CD14-positive monocyte (primary cell): ENCODE data around the gene PON3. TPM values are rescaled to one million over a fixed set of nuclear protein-coding genes. Genes with fewer than 3 reads are reported as not detected.

Experiments
- DNase-seq, 3 donors: peaks; one replicate each; pipeline ENCODE4 v3.0.0-alpha.2; 2011 to 2022
- H2AFZ ChIP-seq: 2 replicates; pipeline ENCODE4 v1.6.0; 2012; ENCODE audit warnings: mild to moderate bottlenecking, low read depth, low read length, inconsistent platforms; ENCODE audit not compliant: insufficient read depth, poor library complexity, severe bottlenecking
- H3K27ac ChIP-seq, 2 donors: 1 replicate in 1 of 2; 2 replicates in 1 of 2; pipeline ENCODE4 v1.5.1; 2012 to 2013; ENCODE audit warnings: low read length in 2 of 2, control low read depth in 1 of 2, inconsistent platforms in 1 of 2, low read depth in 1 of 2, mild to moderate bottlenecking in 1 of 2
- H3K27me3 ChIP-seq, 2 donors: one replicate each; pipeline versions ENCODE4 v1.6.0 to v1.6.1; 2011 to 2013; ENCODE audit warnings: low read length in 2 of 2; ENCODE audit not compliant: control insufficient read depth in 2 of 2, insufficient read depth in 2 of 2
- H3K36me3 ChIP-seq, 2 donors: replicated peaks in 1 of 2; 1 replicate in 1 of 2; 2 replicates in 1 of 2; pipeline versions ENCODE4 v1.5.1 to v1.6.1; 2012 to 2013; ENCODE audit warnings: low read length in 2 of 2, control low read depth in 1 of 2, inconsistent platforms in 1 of 2, mild to moderate bottlenecking in 1 of 2; ENCODE audit not compliant: insufficient read depth in 2 of 2, control insufficient read depth in 1 of 2
- H3K4me1 ChIP-seq, 2 donors: 1 replicate in 1 of 2; 2 replicates in 1 of 2; pipeline versions ENCODE4 v1.5.1 to v1.6.1; 2012 to 2013; ENCODE audit warnings: low read length in 2 of 2, control low read depth in 1 of 2, inconsistent platforms in 1 of 2, mild to moderate bottlenecking in 1 of 2, moderate library complexity in 1 of 2; ENCODE audit not compliant: insufficient read depth in 2 of 2, control insufficient read depth in 1 of 2
- H3K4me2 ChIP-seq: replicated peaks from 2 replicates; pipeline ENCODE3; 2012; ENCODE audit warnings: low read length, moderate library complexity, mild to moderate bottlenecking; ENCODE audit not compliant: poor library complexity, severe bottlenecking; ENCODE audit errors: extremely low read depth
- H3K4me3 ChIP-seq, 3 experiments: fragments of 200-600 bp in 1 of 3; sonication (generic) in 1 of 3; replicated peaks in 1 of 3; 1 replicate in 2 of 3; 2 replicates in 1 of 3; pipeline ENCODE4 v1.5.1; 2011 to 2013; ENCODE audit warnings: low read length in 3 of 3, mild to moderate bottlenecking in 3 of 3, control low read depth in 2 of 3, low read depth in 2 of 3, inconsistent platforms in 1 of 3, moderate library complexity in 1 of 3
- H3K79me2 ChIP-seq: 2 replicates; pipeline ENCODE4 v1.6.0; 2012; ENCODE audit warnings: mild to moderate bottlenecking, control low read depth, inconsistent platforms, low read length, moderate library complexity; ENCODE audit not compliant: insufficient read depth
- H3K9ac ChIP-seq: 2 replicates; pipeline ENCODE4 v1.6.0; 2017; ENCODE audit warnings: low read length, mild to moderate bottlenecking; ENCODE audit not compliant: insufficient read depth, poor library complexity, severe bottlenecking
- H3K9me3 ChIP-seq, 2 donors: replicated peaks in 1 of 2; 1 replicate in 1 of 2; 2 replicates in 1 of 2; pipeline versions ENCODE4 v1.5.1 to v1.6.1; 2012 to 2013; ENCODE audit warnings: low read length in 2 of 2, control low read depth in 1 of 2; ENCODE audit not compliant: control insufficient read depth in 1 of 2, insufficient read depth in 1 of 2
- H4K20me1 ChIP-seq: 2 replicates; pipeline ENCODE4 v1.6.0; 2012; ENCODE audit warnings: mild to moderate bottlenecking, low read length, control low read depth, moderate library complexity; ENCODE audit not compliant: insufficient read depth
- H3K27ac Mint-ChIP-seq, 7 donors: one replicate each; pipeline ENCODE4 v1.8.0; 2020; ENCODE audit warnings: mild to moderate bottlenecking in 7 of 7, mixed read lengths in 7 of 7, moderate library complexity in 6 of 7, inconsistent platforms in 2 of 7
- H3K27me3 Mint-ChIP-seq, 3 donors: one replicate each; pipeline ENCODE4 v1.8.0; 2021 to 2022; ENCODE audit warnings: low read depth in 3 of 3, mild to moderate bottlenecking in 3 of 3, mixed read lengths in 3 of 3, moderate library complexity in 3 of 3, inconsistent platforms in 1 of 3
- H3K36me3 Mint-ChIP-seq, 2 donors: one replicate each; pipeline ENCODE4 v1.8.0; 2020; ENCODE audit warnings: mixed read lengths in 2 of 2, inconsistent platforms in 1 of 2, mild to moderate bottlenecking in 1 of 2
- H3K4me1 Mint-ChIP-seq: one replicate; pipeline ENCODE4 v1.8.0; 2020; ENCODE audit warnings: mild to moderate bottlenecking, mixed read lengths
- H3K4me3 Mint-ChIP-seq, 2 donors: one replicate each; pipeline ENCODE4 v1.8.0; 2020; ENCODE audit warnings: mild to moderate bottlenecking in 2 of 2, mixed read lengths in 2 of 2, moderate library complexity in 1 of 2
- H3K9me3 Mint-ChIP-seq, 7 donors: one replicate each; pipeline ENCODE4 v1.8.0; 2020 to 2022; ENCODE audit warnings: mixed read lengths in 7 of 7, mild to moderate bottlenecking in 6 of 7, moderate library complexity in 6 of 7, inconsistent platforms in 2 of 7
- CTCF ChIP-seq: fragments of 200-600 bp; IDR thresholded peaks from one replicate; pipeline ENCODE4 v1.8.0; 2022; ENCODE audit warnings: antibody characterized with exemption, mild to moderate bottlenecking
- WGBS: methylation state at CpG from one replicate; pipeline ENCODE4 v1.1.5; 2013; ENCODE audit warnings: missing lambda C conversion rate; ENCODE audit not compliant: insufficient coverage; 5-methylcytosine and 5-hydroxymethylcytosine counted together
- intact Hi-C, 2 donors: fragments of 100-400 bp; cut with micrococcal nuclease; formaldehyde crosslinking; loops; one replicate each; pipeline versions ENCODE4 v1.15.0 to v1.15.1; 2023
- polyA plus RNA-seq, 3 donors: library from polyadenylated mRNA; depleted of rRNA in 1 of 3; unstranded in 2 of 3; stranded (reverse) in 1 of 3; fragments of 300-500 nt in 2 of 3; fragments of >200 nt in 1 of 3; fragmentation: Illumina TruSeq in 2 of 3; gene quantifications; 1 replicate in 2 of 3; 2 replicates in 1 of 3; pipeline ENCODE4 v1.2.3, GENCODE V29; 2012 to 2021

Gene PON3
- polyA plus RNA-seq, 3 donors = not detected

DNA sequence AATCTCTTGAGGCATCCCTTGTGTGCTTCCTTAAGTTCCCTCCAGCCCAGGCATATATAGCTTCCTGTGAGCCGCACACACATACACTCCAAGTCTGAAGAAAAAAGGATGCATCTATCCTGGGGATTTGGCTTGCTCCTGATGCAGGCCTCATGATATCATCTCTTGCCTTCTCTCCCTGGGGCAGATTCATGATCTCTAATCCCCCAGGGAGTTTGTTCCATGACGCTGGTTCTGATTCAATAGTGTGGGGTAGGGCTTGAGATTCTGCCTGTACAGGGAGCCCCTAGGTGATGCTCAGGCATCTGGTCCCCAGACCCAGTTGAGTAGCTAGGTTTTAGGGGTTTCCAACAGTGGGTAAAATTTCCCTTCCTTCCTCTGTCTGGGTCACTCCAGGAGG, 73.3 kb downstream of the PON3 start:
- Mint-ChIP-seq H3K9me3 (peaks cover 0 to 6% (median 2%) of the 10 kb centered on the region in 7 donors), H3K27me3 (peaks cover 0 to 2% (median 1%) of the 10 kb centered on the region in 3 donors), H3K4me3 (no peak overlapping the region), H3K36me3 (no peaks in the 10 kb centered on the region), H3K4me1 (no peaks in the 10 kb centered on the region), H3K27ac (no peak overlapping the region)
- whole genome bisulfite sequencing = 100% methylated on average over 1 of the region's 2 CpGs
- no peak overlapping the region for H3K27ac ChIP-seq
- no peaks in the 10 kb centered on the region for H3K4me1 ChIP-seq
- H3K9ac ChIP-seq = no peak overlapping the region
- no peak for TF ChIP-seq CTCF
- no peaks in the 10 kb centered on the region for H3K36me3 ChIP-seq
- intact Hi-C loops = no loop called here
- no peak overlapping the region for H3K4me3 ChIP-seq
- no peaks in the 10 kb centered on the region for H4K20me1 ChIP-seq
- no peak for DNase-seq
- H2AFZ ChIP-seq = no peak overlapping the region
- no peaks in the 10 kb centered on the region for H3K27me3 ChIP-seq
- no peaks in the 10 kb centered on the region for H3K9me3 ChIP-seq
- H3K79me2 ChIP-seq = no peaks in the 10 kb centered on the region
- H3K4me2 ChIP-seq = no peak overlapping the region

GRCh38 chr7:95322396-95322795, 73.8 kb downstream of the PON3 start:
- H2AFZ ChIP-seq = no peak overlapping the region
- no peaks in the 10 kb centered on the region for H3K9me3 ChIP-seq
- Mint-ChIP-seq H3K4me1 (no peaks in the 10 kb centered on the region), H3K36me3 (no peaks in the 10 kb centered on the region), H3K9me3 (peaks cover 0 to 6% (median 2%) of the 10 kb centered on the region in 7 donors), H3K27me3 (peaks cover 0 to 2% (median 1%) of the 10 kb centered on the region in 3 donors), H3K4me3 (no peak overlapping the region), H3K27ac (no peak overlapping the region)
- H4K20me1 ChIP-seq = no peaks in the 10 kb centered on the region
- H3K36me3 ChIP-seq = no peaks in the 10 kb centered on the region
- no peak for TF ChIP-seq CTCF
- H3K4me2 ChIP-seq = no peak overlapping the region
- 70% methylated on average over 5 of the region's 8 CpGs for WGBS
- H3K4me1 ChIP-seq = no peaks in the 10 kb centered on the region
- H3K4me3 ChIP-seq = no peak overlapping the region
- H3K79me2 ChIP-seq = no peaks in the 10 kb centered on the region
- no peak overlapping the region for H3K27ac ChIP-seq
- no peak for DNase-seq
- H3K27me3 ChIP-seq = no peaks in the 10 kb centered on the region
- intact Hi-C loops = no loop called here
- H3K9ac ChIP-seq = no peak overlapping the region
